ENCODE measurements around the gene CAV3.

Gene CAV3

DNA sequence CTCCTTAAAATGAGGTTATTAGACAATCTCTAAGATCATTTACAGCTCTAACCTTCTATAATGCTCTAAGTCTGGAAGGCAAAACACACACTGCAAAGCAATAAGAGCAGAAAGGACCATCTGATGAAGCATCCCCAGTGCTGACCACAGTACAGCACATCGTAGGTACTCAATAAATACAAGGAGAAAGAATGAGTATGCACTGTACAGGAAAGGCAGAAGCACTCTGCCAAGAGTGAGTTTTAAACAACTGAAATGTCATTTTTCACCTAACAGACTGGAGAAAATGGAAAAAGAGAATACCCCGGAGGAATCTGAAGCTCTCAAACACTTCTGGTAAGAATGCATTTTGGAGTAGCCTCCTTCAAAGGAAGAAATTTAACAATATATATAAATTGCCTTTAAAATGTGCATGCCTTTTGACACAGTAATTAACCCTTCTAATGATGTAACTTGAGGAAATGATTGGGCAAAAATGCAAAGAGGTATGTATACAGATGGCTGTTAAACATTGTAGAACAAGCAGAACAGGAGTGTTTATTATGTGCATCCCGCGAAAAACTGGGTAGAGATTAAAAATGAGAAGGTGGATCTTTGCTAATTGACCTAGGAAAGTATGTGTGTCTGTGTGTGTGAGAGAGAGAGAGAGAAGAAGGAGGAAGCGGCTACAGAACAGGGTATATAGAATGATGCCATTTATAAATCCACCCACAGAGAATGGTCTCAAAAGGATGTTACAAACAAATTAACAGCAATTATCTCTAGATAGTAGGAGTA is 43.8 kb downstream of the CAV3 start:
- no peaks in the 10 kb centered on the region for H3K9me3 ChIP-seq (ENCODE audit: severe bottlenecking)
- H3K36me3 ChIP-seq: no peaks in the 10 kb centered on the region
- H3K27me3 ChIP-seq (ENCODE audit: insufficient read depth, low read depth, severe bottlenecking): no peaks in the 10 kb centered on the region
- TF ChIP-seq, protein P1, sequence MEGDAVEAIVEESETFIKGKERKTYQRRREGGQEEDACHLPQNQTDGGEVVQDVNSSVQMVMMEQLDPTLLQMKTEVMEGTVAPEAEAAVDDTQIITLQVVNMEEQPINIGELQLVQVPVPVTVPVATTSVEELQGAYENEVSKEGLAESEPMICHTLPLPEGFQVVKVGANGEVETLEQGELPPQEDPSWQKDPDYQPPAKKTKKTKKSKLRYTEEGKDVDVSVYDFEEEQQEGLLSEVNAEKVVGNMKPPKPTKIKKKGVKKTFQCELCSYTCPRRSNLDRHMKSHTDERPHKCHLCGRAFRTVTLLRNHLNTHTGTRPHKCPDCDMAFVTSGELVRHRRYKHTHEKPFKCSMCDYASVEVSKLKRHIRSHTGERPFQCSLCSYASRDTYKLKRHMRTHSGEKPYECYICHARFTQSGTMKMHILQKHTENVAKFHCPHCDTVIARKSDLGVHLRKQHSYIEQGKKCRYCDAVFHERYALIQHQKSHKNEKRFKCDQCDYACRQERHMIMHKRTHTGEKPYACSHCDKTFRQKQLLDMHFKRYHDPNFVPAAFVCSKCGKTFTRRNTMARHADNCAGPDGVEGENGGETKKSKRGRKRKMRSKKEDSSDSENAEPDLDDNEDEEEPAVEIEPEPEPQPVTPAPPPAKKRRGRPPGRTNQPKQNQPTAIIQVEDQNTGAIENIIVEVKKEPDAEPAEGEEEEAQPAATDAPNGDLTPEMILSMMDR (IDR thresholded peaks at IDR 0.05; ENCODE audit: low read depth, low read length): no peak
- no peak overlapping the region for H3K4me3 ChIP-seq (ENCODE audit: low read depth, low read length)
- no peak overlapping the region for H3K27ac ChIP-seq
- no peak for DNase-seq

GRCh38 chr3:8777978-8778267 is 44.3 kb downstream of the CAV3 start:
- no peak overlapping the region for H3K4me3 ChIP-seq (ENCODE audit: low read depth, low read length)
- H3K27me3 ChIP-seq (ENCODE audit: insufficient read depth, low read depth, severe bottlenecking): no peaks in the 10 kb centered on the region
- TF ChIP-seq, protein P1 (IDR thresholded peaks at IDR 0.05; ENCODE audit: low read depth, low read length): no peak
- no peak overlapping the region for H3K27ac ChIP-seq
- H3K36me3 ChIP-seq: no peaks in the 10 kb centered on the region
- no peaks in the 10 kb centered on the region for H3K9me3 ChIP-seq (ENCODE audit: severe bottlenecking)
- DNase-seq: no peak

DNA sequence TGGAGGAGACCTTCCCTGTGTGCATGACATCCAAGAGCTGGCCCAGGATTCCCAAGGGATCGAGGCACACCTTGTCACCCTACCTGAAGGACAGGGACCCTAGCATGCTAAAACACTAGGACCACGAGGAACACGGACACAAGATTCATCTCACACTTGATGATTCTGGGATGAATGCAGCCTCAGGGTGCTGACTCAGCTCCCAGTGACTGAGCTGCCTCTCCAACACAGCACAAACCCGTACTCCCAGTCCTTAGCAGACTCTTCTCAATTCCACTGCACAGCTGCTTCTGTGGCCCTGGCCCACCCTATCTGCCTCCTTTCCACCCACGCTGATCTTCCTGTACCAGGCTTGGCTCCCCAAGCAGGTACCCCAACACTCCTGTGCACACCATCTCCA is 44.9 kb downstream of the CAV3 start:
- Histone ChIP-seq H3K9me3 (ENCODE audit: severe bottlenecking) (no peaks in the 10 kb centered on the region), H3K36me3 (no peaks in the 10 kb centered on the region), H3K27ac (no peak overlapping the region), H3K27me3 (ENCODE audit: insufficient read depth, low read depth, severe bottlenecking) (no peaks in the 10 kb centered on the region), H3K4me3 (ENCODE audit: low read depth, low read length) (no peak overlapping the region)
- no peak for DNase-seq
- TF ChIP-seq, protein P1 (IDR thresholded peaks at IDR 0.05; ENCODE audit: low read depth, low read length): no peak

DNA sequence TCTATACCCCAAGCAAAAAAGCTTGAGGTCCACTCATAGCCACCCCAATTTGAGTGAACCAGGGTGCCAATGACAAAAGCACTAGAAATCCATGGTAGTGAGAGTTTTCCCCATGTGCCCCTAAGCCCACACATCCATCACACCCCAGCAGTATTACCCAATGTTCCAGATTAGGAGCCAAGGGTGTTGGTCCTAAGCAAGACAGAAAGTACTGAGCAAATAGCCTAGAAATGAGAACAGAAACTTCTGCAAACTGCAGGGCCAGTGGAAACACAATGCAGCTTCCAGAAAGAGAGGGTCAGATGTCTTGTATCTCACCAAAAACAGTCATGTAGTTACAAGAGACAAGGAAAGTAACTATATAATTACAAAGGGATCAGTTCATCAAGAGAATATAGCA is 46.7 kb downstream of the CAV3 start:
- TF ChIP-seq, protein P1 (IDR thresholded peaks at IDR 0.05; ENCODE audit: low read depth, low read length): no peak
- no peak for DNase-seq
- Histone ChIP-seq H3K36me3 (no peaks in the 10 kb centered on the region), H3K4me3 (ENCODE audit: low read depth, low read length) (no peak overlapping the region), H3K27me3 (ENCODE audit: insufficient read depth, low read depth, severe bottlenecking) (no peaks in the 10 kb centered on the region), H3K27ac (no peak overlapping the region), H3K9me3 (ENCODE audit: severe bottlenecking) (no peaks in the 10 kb centered on the region)

- no peak for DNase-seq
These were observed 51.3 kb downstream of the CAV3 start for GRCh38 chr3:8784676-8785435.

More at GRCh38 chr3:8784676-8785435, 51.3 kb downstream of the CAV3 start:
- H3K27me3 ChIP-seq (ENCODE audit: insufficient read depth, low read depth, severe bottlenecking): no peaks in the 10 kb centered on the region
- H3K27ac ChIP-seq: no peak overlapping the region
- no peaks in the 10 kb centered on the region for H3K36me3 ChIP-seq
- TF ChIP-seq, protein P1 (IDR thresholded peaks at IDR 0.05; ENCODE audit: low read depth, low read length): no peak
- H3K4me3 ChIP-seq (ENCODE audit: low read depth, low read length): no peak overlapping the region
- no peaks in the 10 kb centered on the region for H3K9me3 ChIP-seq (ENCODE audit: severe bottlenecking)

Data from WERI-Rb-1 (cell line).